Trophoblast cell (in vitro differentiated cells and primary cell): ENCODE measurements around the gene JARID2.
A peak's percentile ranks its signal among the peaks of the same experiment; 100 is the strongest.

ENCODE experiments used
- DNase-seq, 2 donors: peaks; one replicate each; pipeline ENCODE4 v3.0.0-alpha.2; 2016
- H2AFZ ChIP-seq: 2 replicates; pipeline ENCODE4 v1.6.1; 2013; ENCODE audit warnings: low read length, moderate library complexity, mild to moderate bottlenecking; ENCODE audit not compliant: insufficient read depth, poor library complexity
- H2AK5ac ChIP-seq: 2 replicates; pipeline ENCODE4 v1.6.1; 2013; ENCODE audit warnings: mild to moderate bottlenecking, low read length
- H2BK120ac ChIP-seq: 2 replicates; pipeline ENCODE4 v1.6.1; 2013; ENCODE audit warnings: low read length, mild to moderate bottlenecking, moderate library complexity; ENCODE audit not compliant: insufficient read depth, poor library complexity
- H2BK12ac ChIP-seq: 2 replicates; pipeline ENCODE4 v1.6.1; 2013; ENCODE audit warnings: mild to moderate bottlenecking, low read length, moderate library complexity
- H2BK5ac ChIP-seq: 2 replicates; pipeline ENCODE4 v1.6.1; 2013; ENCODE audit warnings: low read length, low read depth, moderate library complexity, mild to moderate bottlenecking; ENCODE audit not compliant: poor library complexity
- H3K14ac ChIP-seq: 2 replicates; pipeline ENCODE4 v1.6.1; 2013; ENCODE audit warnings: mild to moderate bottlenecking, low read length
- H3K18ac ChIP-seq: 2 replicates; pipeline ENCODE4 v1.6.1; 2013; ENCODE audit warnings: mild to moderate bottlenecking, low read length
- H3K23ac ChIP-seq: 2 replicates; pipeline ENCODE4 v1.6.1; 2013; ENCODE audit warnings: low read length
- H3K27ac ChIP-seq: 2 replicates; pipeline ENCODE4 v1.5.1; 2013; ENCODE audit warnings: low read depth, mild to moderate bottlenecking, inconsistent platforms, low read length, moderate library complexity
- H3K27me3 ChIP-seq: 2 replicates; pipeline ENCODE4 v1.6.1; 2013; ENCODE audit warnings: inconsistent platforms, mild to moderate bottlenecking, low read length, moderate library complexity; ENCODE audit not compliant: insufficient read depth
- H3K36me3 ChIP-seq, 2 experiments: 1 replicate in 1 of 2; 2 replicates in 1 of 2; pipeline ENCODE4 v1.6.1; 2013; ENCODE audit warnings: low read length in 2 of 2, mild to moderate bottlenecking in 2 of 2, moderate library complexity in 1 of 2; ENCODE audit not compliant: insufficient read depth in 2 of 2, control insufficient read depth in 1 of 2
- H3K4ac ChIP-seq: 2 replicates; pipeline ENCODE4 v1.6.1; 2013; ENCODE audit warnings: low read depth, mild to moderate bottlenecking, low read length, moderate library complexity
- H3K4me1 ChIP-seq, 2 experiments: 1 replicate in 1 of 2; 2 replicates in 1 of 2; pipeline ENCODE4 v1.6.1; 2013; ENCODE audit warnings: low read length in 2 of 2, mild to moderate bottlenecking in 2 of 2, moderate library complexity in 1 of 2; ENCODE audit not compliant: insufficient read depth in 2 of 2, control insufficient read depth in 1 of 2
- H3K4me2 ChIP-seq: 2 replicates; pipeline ENCODE4 v1.6.1; 2013; ENCODE audit warnings: inconsistent platforms, mild to moderate bottlenecking, low read length, moderate library complexity
- H3K4me3 ChIP-seq: 2 replicates; pipeline ENCODE4 v1.5.1; 2013; ENCODE audit warnings: mild to moderate bottlenecking, low read depth, low read length, inconsistent platforms
- H3K79me1 ChIP-seq: one replicate; pipeline ENCODE4 v1.6.1; 2013; ENCODE audit warnings: low read length
- H3K79me2 ChIP-seq: 2 replicates; pipeline ENCODE4 v1.6.1; 2013; ENCODE audit warnings: low read length, mild to moderate bottlenecking; ENCODE audit not compliant: control insufficient read depth, insufficient read depth, poor library complexity
- H3K9ac ChIP-seq: 2 replicates; pipeline ENCODE4 v1.6.1; 2013; ENCODE audit warnings: mild to moderate bottlenecking, low read length
- H3K9me3 ChIP-seq: 2 replicates; pipeline ENCODE4 v1.6.1; 2013; ENCODE audit warnings: low read depth, mild to moderate bottlenecking, control low read depth, inconsistent platforms, low read length; ENCODE audit not compliant: insufficient read depth
- H4K12ac ChIP-seq: 2 replicates; pipeline ENCODE4 v1.6.1; 2013; ENCODE audit warnings: low read depth, mild to moderate bottlenecking, low read length, moderate library complexity
- H4K8ac ChIP-seq: 2 replicates; pipeline ENCODE4 v1.6.1; 2013; ENCODE audit warnings: low read depth, mild to moderate bottlenecking, low read length, moderate library complexity
- H4K91ac ChIP-seq: one replicate; pipeline ENCODE4 v1.6.1; 2013; ENCODE audit warnings: low read depth, mild to moderate bottlenecking, low read length, moderate library complexity
- WGBS: extraction: QIAGEN DNeasy Blood & Tissue Kit; methylation state at CpG from one replicate; pipeline ENCODE4 v1.1.7; 2013; ENCODE audit warnings: missing lambda C conversion rate; ENCODE audit not compliant: insufficient read length, insufficient coverage; ENCODE audit errors: extremely low coverage; 5-methylcytosine and 5-hydroxymethylcytosine counted together

Gene JARID2

GRCh38 chr6:15416932-15417509 is 171.2 kb downstream of the JARID2 start:
- H3K4me1 ChIP-seq, result peaks cover 2 to 10% of the 10 kb centered on the region in 2 experiments
- no peak overlapping the region for H3K4ac ChIP-seq
- H2BK120ac ChIP-seq, result no peak overlapping the region
- no peak overlapping the region for H4K12ac ChIP-seq
- no peak overlapping the region for H3K4me3 ChIP-seq
- H3K4me2 ChIP-seq, result no peak overlapping the region
- no peaks in the 10 kb centered on the region for H3K79me1 ChIP-seq
- no peak overlapping the region for H3K27ac ChIP-seq
- no peak overlapping the region for H3K14ac ChIP-seq
- H3K23ac ChIP-seq, result no peak overlapping the region
- H4K91ac ChIP-seq, result no peak overlapping the region
- no peak overlapping the region for H3K18ac ChIP-seq
- no peak for DNase-seq
- H4K8ac ChIP-seq, result no peak overlapping the region
- 100% methylated on average over 2 of the region's 6 CpGs for WGBS
- no peak overlapping the region for H3K9ac ChIP-seq
- H2BK12ac ChIP-seq, result no peak overlapping the region
- no peak overlapping the region for H2AK5ac ChIP-seq
- H3K27me3 ChIP-seq, result no peaks in the 10 kb centered on the region
- no peak overlapping the region for H2AFZ ChIP-seq
- H3K79me2 ChIP-seq, result no peaks in the 10 kb centered on the region
- H3K9me3 ChIP-seq, result peaks cover 3% of the 10 kb centered on the region
- peaks cover 0 to 3% of the 10 kb centered on the region in 2 experiments for H3K36me3 ChIP-seq
- no peak overlapping the region for H2BK5ac ChIP-seq

- Histone ChIP-seq H3K14ac (no peak overlapping the region), H4K8ac (no peak overlapping the region), H3K27ac (no peak overlapping the region), H4K12ac (no peak overlapping the region), H2BK120ac (no peak overlapping the region), H2BK5ac (no peak overlapping the region), H3K27me3 (no peaks in the 10 kb centered on the region), H2AFZ (no peak overlapping the region), H2BK12ac (no peak overlapping the region), H2AK5ac (no peak overlapping the region), H3K18ac (no peak overlapping the region), H3K79me1 (no peaks in the 10 kb centered on the region), H3K79me2 (no peaks in the 10 kb centered on the region), H3K23ac (no peak overlapping the region), H3K36me3 (peaks cover 0 to 3% of the 10 kb centered on the region in 2 experiments), H3K4me3 (no peak overlapping the region), H3K4me1 (peaks cover 2 to 10% of the 10 kb centered on the region in 2 experiments), H3K4me2 (no peak overlapping the region), H3K9ac (no peak overlapping the region), H3K4ac (no peak overlapping the region), H4K91ac (no peak overlapping the region), H3K9me3 (peaks cover 3% of the 10 kb centered on the region)
- no peak for DNase-seq
- WGBS, result no CpG with 5 or more reads among the region's 5 CpGs
Observed at GRCh38 chr6:15417811-15418210, 171.9 kb downstream of the JARID2 start.

DNA sequence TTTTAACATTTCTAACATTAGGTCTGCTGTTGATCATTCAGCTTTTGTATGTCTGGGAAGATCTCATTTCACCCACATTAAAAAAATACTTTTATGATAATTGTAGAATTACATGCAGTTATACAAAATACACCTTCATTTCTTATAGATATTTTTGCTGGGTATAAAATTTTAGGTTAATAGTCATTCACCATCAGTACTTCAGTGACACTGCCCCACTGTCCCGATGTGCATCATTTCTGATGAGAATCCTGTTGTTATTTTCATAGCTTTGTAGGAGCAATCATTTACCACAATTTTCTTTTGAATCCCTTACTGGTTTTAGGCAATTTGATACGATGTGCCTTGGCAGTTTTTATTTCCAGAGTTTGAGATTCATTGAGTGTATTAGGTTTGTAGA is 173.6 kb downstream of the JARID2 start:
- no peak overlapping the region for H2AK5ac ChIP-seq
- no peak overlapping the region for H4K91ac ChIP-seq
- no peak for DNase-seq
- no peak overlapping the region for H3K4ac ChIP-seq
- no peak overlapping the region for H2BK120ac ChIP-seq
- WGBS, result no CpG with 5 or more reads among the region's 2 CpGs
- no peaks in the 10 kb centered on the region for H3K27me3 ChIP-seq
- H3K4me1 ChIP-seq, result peaks cover 2 to 13% of the 10 kb centered on the region in 2 experiments
- no peak overlapping the region for H3K14ac ChIP-seq
- H3K27ac ChIP-seq, result no peak overlapping the region
- H2BK5ac ChIP-seq, result no peak overlapping the region
- H4K12ac ChIP-seq, result no peak overlapping the region
- H3K23ac ChIP-seq, result no peak overlapping the region
- peaks cover 0 to 3% of the 10 kb centered on the region in 2 experiments for H3K36me3 ChIP-seq
- no peak overlapping the region for H2AFZ ChIP-seq
- no peaks in the 10 kb centered on the region for H3K79me1 ChIP-seq
- H3K9me3 ChIP-seq, result peaks cover 3% of the 10 kb centered on the region
- H3K79me2 ChIP-seq, result no peaks in the 10 kb centered on the region
- H4K8ac ChIP-seq, result no peak overlapping the region
- no peak overlapping the region for H3K18ac ChIP-seq
- no peak overlapping the region for H3K4me2 ChIP-seq
- H3K9ac ChIP-seq, result no peak overlapping the region
- H3K4me3 ChIP-seq, result no peak overlapping the region
- no peak overlapping the region for H2BK12ac ChIP-seq

DNA sequence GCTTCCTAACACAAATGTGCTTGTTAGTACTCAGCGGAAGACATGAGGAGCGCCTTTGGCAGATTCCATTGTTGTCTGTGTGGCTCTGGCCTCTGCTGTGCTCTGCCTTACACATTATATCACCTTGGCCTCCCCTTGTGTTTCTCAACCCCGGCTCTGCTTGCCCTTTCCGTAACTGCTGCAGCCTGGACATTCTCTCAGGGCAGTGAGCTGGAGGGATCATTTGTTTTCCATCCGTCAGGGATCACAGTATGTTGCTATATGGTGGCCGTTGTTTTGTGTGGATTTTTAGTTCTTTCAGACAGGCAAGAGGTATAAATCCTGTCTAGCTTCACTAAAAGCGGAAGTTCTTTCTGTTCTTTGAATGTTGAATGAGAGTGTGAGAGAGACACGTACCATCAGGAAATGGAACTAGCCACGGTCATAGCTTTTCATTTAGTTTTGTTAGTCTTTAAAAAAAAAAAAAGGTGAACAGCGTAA is 175.1 kb downstream of the JARID2 start:
- Histone ChIP-seq H4K91ac (no peak overlapping the region), H2AK5ac (no peak overlapping the region), H3K4me1 (peaks cover 2 to 13% of the 10 kb centered on the region in 2 experiments), H3K4me3 (no peak overlapping the region), H3K36me3 (no peaks in the 10 kb centered on the region), H2BK120ac (no peak overlapping the region), H2BK5ac (no peak overlapping the region), H3K79me2 (no peaks in the 10 kb centered on the region), H3K18ac (no peak overlapping the region), H4K12ac (no peak overlapping the region), H3K79me1 (no peaks in the 10 kb centered on the region), H3K9ac (no peak overlapping the region), H2AFZ (no peak overlapping the region), H3K4ac (no peak overlapping the region), H3K4me2 (no peak overlapping the region), H4K8ac (no peak overlapping the region), H3K27ac (peak overlapping the region; percentile 55), H3K23ac (no peak overlapping the region), H2BK12ac (no peak overlapping the region), H3K9me3 (peaks cover 3% of the 10 kb centered on the region), H3K14ac (no peak overlapping the region), H3K27me3 (no peaks in the 10 kb centered on the region)
- no peak for DNase-seq
- no CpG with 5 or more reads among the region's 10 CpGs for WGBS
